ENCODE results near the gene SHROOM2.

- TF ChIP-seq POLR2A (IDR thresholded peaks at IDR 0.05) (no peak), CTCF (IDR thresholded peaks at IDR 0.05) (no peak)
Observed at GRCh38 chrX:9848718-9849479, 62.7 kb downstream of the SHROOM2 start.
